Left ventricle myocardium inferior (tissue), 1 donor: Measurements from ENCODE around the gene PTP4A2. TPM values are rescaled to one million over a fixed set of nuclear protein-coding genes. Genes with fewer than 3 reads are reported as not detected.

Source experiments
- DNase-seq: peaks from one replicate; pipeline ENCODE4 v3.0.0-alpha.2; 2020
- H3K27ac ChIP-seq: fragments of 200-600 bp; replicated peaks from 2 replicates; pipeline ENCODE4 v1.8.0; 2021
- H3K27me3 ChIP-seq: fragments of 200-600 bp; 2 replicates; pipeline ENCODE4 v1.8.0; 2021; ENCODE audit warnings: low read depth
- H3K36me3 ChIP-seq: fragments of 200-600 bp; 2 replicates; pipeline ENCODE4 v1.8.0; 2021
- H3K4me1 ChIP-seq: fragments of 200-600 bp; 2 replicates; pipeline ENCODE4 v1.8.0; 2021
- H3K4me3 ChIP-seq: fragments of 200-600 bp; 2 replicates; pipeline ENCODE4 v1.8.0; 2021; ENCODE audit warnings: mild to moderate bottlenecking, moderate library complexity
- H3K9me3 ChIP-seq: fragments of 200-600 bp; replicated peaks from 2 replicates; pipeline ENCODE4 v1.8.0; 2021
- CTCF ChIP-seq: fragments of 200-600 bp; IDR thresholded peaks from 2 replicates; pipeline ENCODE4 v1.8.0; 2021; ENCODE audit warnings: antibody characterized with exemption, mild to moderate bottlenecking, borderline replicate concordance
- intact Hi-C: fragments of 100-400 bp; cut with micrococcal nuclease; formaldehyde crosslinking; loops from one replicate; pipeline ENCODE4 v1.11.0; 2022
- total RNA-seq: library from RNA; stranded (reverse); fragmentation: NEBNext Ultra II Directional; extraction: Animal tissue kit (Norgen Biotek cat#: 25700); gene quantifications from one replicate; pipeline ENCODE4 v1.2.1, GENCODE V29; 2021
- donor health status: DM: no; HTN: yes; CAD: no; lungs with severe emphysema.

PTP4A2 gene
- total RNA-seq, 1 donor from 2014 or later, result 203 TPM

GRCh38 chr1:31905093-31905509, 33.1 kb downstream of the PTP4A2 start:
- H3K36me3 ChIP-seq, result peaks cover 42% of the 10 kb centered on the region
- H3K4me1 ChIP-seq, result peaks cover 7% of the 10 kb centered on the region
- no peak for DNase-seq
- H3K4me3 ChIP-seq, result no peak overlapping the region
- intact Hi-C loops, result no loop called here
- H3K27ac ChIP-seq, result no peak overlapping the region
- TF ChIP-seq CTCF, result no peak
- H3K27me3 ChIP-seq, result no peaks in the 10 kb centered on the region
- peaks cover 4% of the 10 kb centered on the region for H3K9me3 ChIP-seq

- intact Hi-C loops, result no loop called here
- no peak overlapping the region for H3K4me3 ChIP-seq
- DNase-seq, result peak; percentile 39
Observed at GRCh38 chr1:31904339-31905092, 33.7 kb downstream of the PTP4A2 start.

GRCh38 chr1:31902510-31902860, 35.7 kb downstream of the PTP4A2 start:
- Histone ChIP-seq H3K36me3 (peaks cover 18% of the 10 kb centered on the region), H3K9me3 (peaks cover 4% of the 10 kb centered on the region), H3K27ac (no peak overlapping the region), H3K4me1 (peaks cover 7% of the 10 kb centered on the region), H3K27me3 (no peaks in the 10 kb centered on the region), H3K4me3 (no peak overlapping the region)
- TF ChIP-seq CTCF, result no peak
- DNase-seq, result no peak
- intact Hi-C loops, result no loop called here

More at GRCh38 chr1:31904339-31905092, 33.7 kb downstream of the PTP4A2 start:
- Histone ChIP-seq H3K27me3 (no peaks in the 10 kb centered on the region), H3K4me1 (peaks cover 7% of the 10 kb centered on the region), H3K27ac (no peak overlapping the region), H3K9me3 (peaks cover 4% of the 10 kb centered on the region), H3K36me3 (peaks cover 36% of the 10 kb centered on the region)
- TF ChIP-seq CTCF, result no peak

GRCh38 chr1:31901838-31902509, 36.2 kb downstream of the PTP4A2 start:
- Histone ChIP-seq H3K36me3 (peaks cover 13% of the 10 kb centered on the region), H3K9me3 (peaks cover 4% of the 10 kb centered on the region), H3K27ac (no peak overlapping the region), H3K4me1 (peaks cover 7% of the 10 kb centered on the region), H3K27me3 (no peaks in the 10 kb centered on the region), H3K4me3 (no peak overlapping the region)
- intact Hi-C loops, result no loop called here
- TF ChIP-seq CTCF, result no peak
- DNase-seq, result no peak

GRCh38 chr1:31900790-31901189, 37.4 kb downstream of the PTP4A2 start:
- intact Hi-C loops, result no loop called here
- peaks cover 3% of the 10 kb centered on the region for H3K36me3 ChIP-seq
- TF ChIP-seq CTCF, result no peak

More at GRCh38 chr1:31900790-31901189, 37.4 kb downstream of the PTP4A2 start:
- Histone ChIP-seq H3K27me3 (no peaks in the 10 kb centered on the region), H3K4me3 (no peak overlapping the region), H3K4me1 (peaks cover 7% of the 10 kb centered on the region), H3K27ac (no peak overlapping the region), H3K9me3 (peaks cover 4% of the 10 kb centered on the region)
- no peak for DNase-seq
